Measurements from ENCODE around the gene GNPDA2. TPM values are rescaled to one million over a fixed set of nuclear protein-coding genes. Genes with fewer than 3 reads are reported as not detected.

Gene GNPDA2
- total RNA-seq, 2 experiments from 2014 or later: 13.1 to 14.6 TPM

GRCh38 chr4:44701037-44701436, 25.3 kb downstream of the GNPDA2 start:
- H3K4me3 Mint-ChIP-seq: no peak overlapping the region
- H3K27me3 Mint-ChIP-seq: no peaks in the 10 kb centered on the region
- H3K9me3 Mint-ChIP-seq: no peaks in the 10 kb centered on the region
- CTCF ChIA-PET: no interaction called here
- ATAC-seq (no peak), DNase-seq (no peak)
- H3K36me3 Mint-ChIP-seq (ENCODE audit: low read depth): peaks cover 47% of the 10 kb centered on the region
- intact Hi-C loops (cut with micrococcal nuclease): no loop called here
- no peak overlapping the region for H3K27ac Mint-ChIP-seq
- POLR2A ChIA-PET: interaction anchor here (0.6 to 1.7 kb wide), 2 partner anchors 22 to 90 kb away, joined by 3 to 8 read pairs; partner anchors contain the start of gene GUF1
- TF ChIP-seq CTCF (IDR thresholded peaks at IDR 0.05): no peak
- H3K4me1 Mint-ChIP-seq (ENCODE audit: low read depth): peaks cover 5% of the 10 kb centered on the region

- intact Hi-C loops (cut with micrococcal nuclease): no loop called here
- no peaks in the 10 kb centered on the region for H3K27me3 Mint-ChIP-seq
- DNase-seq (no peak), ATAC-seq (no peak)
- H3K4me3 Mint-ChIP-seq: no peak overlapping the region
- peaks cover 6% of the 10 kb centered on the region for H3K4me1 Mint-ChIP-seq (ENCODE audit: low read depth)
- CTCF ChIA-PET: no interaction called here
- POLR2A ChIA-PET: interaction anchor here (1.7 kb wide), 1 partner anchor 21 kb away, joined by 8 read pairs; the partner anchor contains the start of gene GUF1
- peaks cover 49% of the 10 kb centered on the region for H3K36me3 Mint-ChIP-seq (ENCODE audit: low read depth)
- no peaks in the 10 kb centered on the region for H3K9me3 Mint-ChIP-seq
- H3K27ac Mint-ChIP-seq: peak overlapping the region; percentile 23
- TF ChIP-seq CTCF (IDR thresholded peaks at IDR 0.05): no peak
Measured at GRCh38 chr4:44700427-44700826, 25.9 kb downstream of the GNPDA2 start.

- Mint-ChIP-seq H3K4me3 (no peak overlapping the region), H3K9me3 (no peaks in the 10 kb centered on the region), H3K27ac (peak overlapping the region; percentile 46), H3K36me3 (ENCODE audit: low read depth) (peaks cover 50% of the 10 kb centered on the region), H3K27me3 (no peaks in the 10 kb centered on the region), H3K4me1 (ENCODE audit: low read depth) (peaks cover 38% of the 10 kb centered on the region)
- ATAC-seq: no peak
- CTCF ChIA-PET: interaction anchor here (1.1 kb wide), 1 partner anchor 55 kb away, joined by 3 read pairs; no protein-coding TSS in a partner anchor
- no peak for TF ChIP-seq CTCF (IDR thresholded peaks at IDR 0.05)
- POLR2A ChIA-PET: no interaction called here
- intact Hi-C loops (cut with micrococcal nuclease): no loop called here
- DNase-seq: no peak
Measured at GRCh38 chr4:44684648-44685047, 41.7 kb downstream of the GNPDA2 start.

GRCh38 chr4:44679060-44679459, 47.3 kb downstream of the GNPDA2 start:
- no peak for DNase-seq
- TF ChIP-seq CTCF (IDR thresholded peaks at IDR 0.05): no peak
- POLR2A ChIA-PET: interaction anchor here (0.9 to 3.1 kb wide), 7 partner anchors 11 to 47 kb away, joined by 3 to 15 read pairs (median 8); partner anchors contain the start of gene GNPDA2
- H3K4me3 Mint-ChIP-seq: peak overlapping the region; percentile 91
- no peaks in the 10 kb centered on the region for H3K27me3 Mint-ChIP-seq
- CTCF ChIA-PET: no interaction called here
- peaks cover 28% of the 10 kb centered on the region for H3K4me1 Mint-ChIP-seq (ENCODE audit: low read depth)
- H3K27ac Mint-ChIP-seq: peak overlapping the region; percentile 92
- ATAC-seq: peak; percentile 3
- no peaks in the 10 kb centered on the region for H3K9me3 Mint-ChIP-seq
- peaks cover 21% of the 10 kb centered on the region for H3K36me3 Mint-ChIP-seq (ENCODE audit: low read depth)
- intact Hi-C loops (cut with micrococcal nuclease): loop anchor here (5.0 kb wide), 1 partner anchor 48 kb away; the partner anchor contains the start of gene GNPDA2

Measured in activated CD8-positive, alpha-beta T cell treated with anti-CD3 and anti-CD28 coated beads for 36 hours (primary cell).